ENCODE data around the gene CTU2.

Gene CTU2

DNA sequence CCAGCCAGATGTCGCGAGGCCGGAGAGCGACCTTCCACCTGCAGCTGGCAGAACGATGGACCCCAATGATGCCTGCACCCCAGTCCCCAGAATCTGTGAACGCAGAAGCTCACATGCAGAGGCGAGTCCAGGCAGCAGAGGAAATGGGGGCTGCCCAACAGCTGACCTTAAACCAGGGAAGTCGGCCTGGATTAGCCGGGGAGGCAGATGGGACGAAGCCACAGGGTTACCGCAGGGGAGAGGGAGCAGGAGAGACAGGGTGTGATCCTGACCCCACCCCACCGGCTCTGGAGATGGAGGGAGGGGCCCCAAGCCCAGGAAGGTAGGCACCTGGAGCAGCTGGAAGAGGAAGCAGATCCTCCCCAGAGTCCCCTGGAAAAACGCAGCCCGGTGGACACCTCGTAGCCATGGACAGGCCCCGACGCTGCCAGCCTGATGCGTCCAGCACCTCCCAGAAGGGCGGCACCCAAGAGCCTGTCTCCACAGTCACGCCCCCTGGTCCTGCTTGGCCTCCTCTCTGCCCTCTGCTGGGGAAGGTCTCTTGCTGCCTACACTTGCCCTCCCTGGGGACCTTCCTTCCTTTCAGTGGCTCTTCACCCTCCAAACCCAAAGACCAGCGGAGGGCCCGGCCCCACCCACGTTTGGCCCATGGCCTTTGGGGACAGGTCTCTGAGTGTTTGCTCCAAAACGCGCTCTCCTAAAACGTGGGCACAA, 41.4 kb downstream of the CTU2 start:
- no peak for DNase-seq

DNA sequence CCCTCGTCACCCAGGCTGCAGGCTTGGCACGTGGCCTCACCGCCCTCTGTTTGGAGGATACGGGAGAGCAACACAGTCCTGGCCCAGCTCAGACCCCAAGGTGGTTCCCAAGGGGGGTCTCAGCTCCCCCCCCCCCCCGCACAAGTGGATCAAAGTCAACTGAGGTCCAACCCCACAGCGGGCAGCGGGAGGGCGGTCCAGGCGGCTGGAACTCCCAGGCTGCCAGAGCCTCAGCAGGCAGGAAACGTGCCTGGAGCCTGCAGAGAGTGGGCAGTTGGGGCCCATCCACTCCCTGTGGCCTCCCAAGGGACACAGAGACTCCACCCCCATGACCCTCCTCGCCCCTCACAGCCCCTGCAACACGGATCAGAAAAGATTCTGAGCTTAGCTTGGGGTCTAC, 42.1 kb downstream of the CTU2 start:
- DNase-seq: no peak

DNA sequence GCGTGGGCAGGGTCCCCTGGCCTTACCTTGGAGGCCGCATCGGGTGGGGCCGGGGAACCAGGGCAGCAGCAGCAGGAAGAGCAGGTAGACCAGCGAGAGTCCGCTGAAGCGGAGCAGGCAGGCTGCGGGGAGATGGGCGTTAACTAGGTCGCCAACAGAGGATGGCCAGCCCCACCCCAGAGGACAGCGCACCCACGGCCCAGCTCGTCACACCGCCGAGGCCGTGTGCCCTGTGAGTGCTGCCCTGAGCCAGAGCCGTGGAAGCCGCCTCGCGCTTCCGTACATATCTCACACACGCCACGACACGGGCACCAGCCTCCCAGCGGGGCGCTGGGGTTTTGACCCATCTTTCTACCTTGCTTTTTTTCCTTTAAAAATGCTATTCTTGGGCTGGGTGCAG, 43.1 kb downstream of the CTU2 start:
- DNase-seq: no peak

DNA sequence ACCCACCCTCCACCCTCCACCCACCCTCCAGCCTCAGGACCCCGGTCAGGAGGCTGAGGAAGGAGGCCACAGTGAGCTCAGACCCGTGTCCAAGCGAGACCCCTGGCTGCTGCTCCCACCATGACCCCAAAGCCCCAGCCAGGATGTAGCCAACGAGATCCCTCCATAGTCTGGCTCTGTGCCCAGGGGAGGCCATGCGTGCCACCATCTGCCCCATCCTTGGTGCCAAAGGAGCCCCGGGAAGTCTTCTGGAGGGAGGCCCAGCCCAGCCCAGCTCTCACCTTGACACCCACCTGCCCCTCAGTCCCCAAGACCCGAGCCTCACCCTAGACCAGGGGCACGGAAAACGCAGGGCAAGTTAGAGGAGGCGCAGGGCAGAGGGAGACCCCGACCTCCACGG, 44.6 kb downstream of the CTU2 start:
- no peak for DNase-seq

DNA sequence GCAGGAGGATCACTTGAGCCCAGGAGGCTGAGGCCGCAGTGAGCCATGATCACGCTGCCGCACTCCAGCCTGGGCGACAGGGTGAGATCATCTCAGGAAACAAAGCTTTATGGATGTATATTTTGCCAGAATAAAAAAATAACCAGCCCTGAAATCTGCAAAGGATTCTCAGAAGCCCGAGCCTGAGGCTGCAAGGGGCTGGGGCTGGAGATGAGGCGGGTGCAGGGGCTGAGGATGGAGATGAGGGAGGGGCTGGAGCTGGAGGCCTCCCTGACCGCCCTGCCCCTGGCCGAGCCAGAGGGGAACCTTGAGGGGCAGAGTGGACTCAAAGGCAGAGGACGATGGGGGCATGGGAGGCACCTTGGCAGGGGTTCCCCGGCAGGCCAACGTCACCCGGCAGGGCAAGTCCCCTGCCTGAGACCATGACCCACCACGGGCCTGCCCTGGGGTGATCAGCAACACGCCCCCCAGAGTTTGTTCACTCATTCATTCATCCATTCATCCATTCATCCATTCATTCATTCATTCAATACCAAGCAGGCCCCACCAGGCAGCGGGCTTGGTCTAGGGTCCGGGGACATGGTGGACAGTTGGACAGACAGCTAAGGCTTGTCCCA, 46.2 kb downstream of the CTU2 start:
- DNase-seq: no peak

DNA sequence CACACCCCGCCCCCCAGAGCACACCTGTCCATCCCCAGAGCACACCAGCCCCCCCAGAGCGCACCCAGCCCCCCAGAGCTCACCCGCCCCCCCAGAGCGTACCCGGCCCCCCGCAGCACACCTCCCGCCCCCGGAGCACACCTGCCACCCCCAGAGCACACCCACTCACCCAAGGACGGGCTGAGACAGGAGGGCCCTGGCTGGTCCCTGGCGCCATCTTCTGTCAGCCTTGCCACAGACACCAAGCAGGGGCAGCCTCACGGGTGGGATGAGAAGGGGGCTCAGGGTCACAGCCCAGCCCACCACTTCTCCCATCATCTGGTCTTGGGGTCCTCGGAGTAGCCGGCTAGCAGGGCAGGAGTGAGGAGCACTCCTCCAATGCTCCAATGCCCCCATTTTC, 46.9 kb downstream of the CTU2 start:
- no peak for DNase-seq

DNA sequence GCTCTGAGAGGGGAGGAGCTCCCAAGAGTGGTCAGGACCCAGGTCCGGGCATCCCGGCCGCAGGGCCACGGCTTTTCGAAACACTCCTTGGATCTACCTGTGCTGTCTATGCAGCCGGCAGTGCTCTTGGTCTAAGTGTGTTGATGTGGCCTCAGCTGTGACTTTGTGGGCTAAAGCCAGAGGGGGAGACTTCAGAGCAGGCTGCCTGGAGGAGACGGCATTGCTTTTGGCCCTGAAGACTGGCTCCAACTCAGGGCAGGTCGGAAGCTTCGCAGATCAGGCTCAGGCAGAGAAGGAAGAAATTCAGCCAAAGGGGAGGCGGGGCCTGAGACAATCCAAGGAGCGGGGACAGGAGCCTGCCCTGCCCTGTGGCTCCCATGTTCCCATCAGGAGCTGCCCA, 47.3 kb downstream of the CTU2 start:
- DNase-seq: no peak

DNA sequence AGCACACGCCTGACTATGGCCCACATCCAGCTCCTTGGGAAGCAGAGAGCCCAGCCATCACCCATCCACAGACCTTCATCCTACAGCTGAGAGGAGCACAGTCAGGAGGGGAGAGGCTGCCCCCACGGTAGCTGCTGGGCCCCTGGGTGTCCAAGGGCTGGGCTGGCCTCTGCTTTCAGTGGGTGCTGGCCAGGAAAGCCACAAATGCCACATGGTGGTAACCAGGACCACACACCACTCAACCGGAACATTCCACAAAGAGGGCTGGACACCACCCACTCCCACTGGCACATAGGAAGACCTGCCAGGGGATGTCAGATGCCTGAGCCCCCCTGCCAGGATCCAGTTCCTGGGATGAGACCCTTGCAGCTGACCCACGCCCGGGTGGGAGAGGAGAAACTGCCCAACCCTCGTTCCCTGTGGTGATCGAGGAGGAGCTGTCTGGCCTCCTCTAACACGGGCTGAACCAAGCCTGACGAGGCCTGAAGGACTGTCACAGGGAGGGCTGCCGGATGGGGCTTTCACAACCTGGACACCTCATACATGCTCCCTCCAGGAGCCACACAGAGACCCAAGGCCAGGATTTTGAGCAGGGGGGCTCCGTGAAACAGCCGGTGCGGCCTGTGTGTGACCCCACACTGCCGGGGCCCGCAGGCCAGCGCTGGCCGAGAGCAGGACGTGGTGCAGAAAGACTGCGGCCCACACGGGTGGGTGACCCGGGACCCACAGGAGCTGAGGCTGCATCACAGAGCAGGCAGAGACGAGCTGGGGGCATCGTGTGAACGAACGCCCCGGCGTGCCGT, 48.0 kb downstream of the CTU2 start:
- DNase-seq: no peak

DNA sequence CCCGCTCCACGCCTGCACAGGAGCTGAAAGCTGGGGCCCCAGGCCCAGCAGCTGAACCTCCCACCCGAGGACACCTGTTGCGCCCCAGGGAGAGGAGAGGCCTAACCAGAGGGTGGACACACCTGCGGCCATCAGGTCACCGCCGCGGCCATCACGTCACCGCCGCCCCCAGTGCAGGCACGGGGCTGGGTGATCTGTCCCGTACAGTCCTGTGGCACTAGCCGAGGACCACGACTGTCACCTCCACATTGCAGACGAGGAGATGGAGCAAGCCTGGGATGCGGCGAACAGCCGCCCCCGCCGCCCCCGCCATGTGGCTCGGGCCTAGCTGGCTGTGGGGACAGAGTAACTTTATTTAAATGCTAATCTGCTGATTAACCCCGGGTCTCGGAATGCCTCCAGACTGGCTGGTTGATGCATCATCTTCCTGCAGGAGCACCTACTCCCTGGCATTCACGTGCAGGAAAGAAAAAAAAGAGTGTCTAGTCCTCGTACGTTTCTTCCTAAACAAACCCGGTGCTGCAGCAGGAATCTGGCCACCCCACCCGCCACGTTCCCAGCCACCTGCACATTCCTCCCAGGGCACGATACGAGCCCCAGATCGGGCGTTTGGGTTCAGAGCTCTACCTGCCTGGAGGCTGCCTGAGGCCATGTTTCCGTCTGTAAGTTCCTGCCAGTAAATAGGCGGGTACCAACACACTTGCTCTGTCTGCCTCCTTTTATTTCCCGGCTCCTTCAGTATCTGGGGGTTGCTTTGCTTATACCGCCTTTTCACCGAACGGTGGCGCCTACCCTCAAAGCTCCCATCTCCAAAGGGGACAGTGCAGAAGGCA, 48.8 kb downstream of the CTU2 start:
- no peak for DNase-seq

DNA sequence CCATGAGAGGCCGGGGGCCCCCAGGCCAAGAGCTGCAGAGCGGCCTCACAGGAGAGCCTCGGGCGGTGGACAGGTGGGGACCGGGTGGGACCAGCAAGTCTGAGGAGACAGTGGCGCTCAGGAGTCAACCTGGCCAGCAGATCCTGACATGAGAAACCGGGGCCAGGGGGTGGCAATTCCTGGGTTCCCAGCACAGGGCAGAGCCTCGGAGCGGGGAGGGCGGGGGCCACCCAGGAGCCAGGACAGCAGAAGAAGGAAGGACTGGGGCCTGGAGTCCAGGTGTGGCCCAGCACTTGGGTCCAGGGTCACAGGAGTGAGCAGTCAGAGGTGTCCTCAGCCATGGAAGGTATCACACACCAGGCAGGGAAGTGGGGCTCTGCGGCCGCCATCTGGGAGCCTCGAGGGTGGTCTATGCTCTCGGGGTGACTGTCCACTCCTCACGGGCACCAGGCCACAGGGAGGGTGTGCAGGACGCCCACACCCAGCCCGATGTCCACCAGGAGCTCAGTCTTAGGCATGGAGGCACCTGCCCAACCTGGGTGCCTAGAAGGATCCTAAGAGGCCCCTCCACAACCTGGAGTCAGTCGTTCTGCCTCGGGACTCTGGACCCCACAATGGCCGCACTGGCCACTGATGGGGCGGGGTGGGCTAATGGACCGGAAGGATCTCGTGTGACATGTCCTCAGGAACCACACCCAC, 49.6 kb downstream of the CTU2 start:
- no peak for DNase-seq

DNA sequence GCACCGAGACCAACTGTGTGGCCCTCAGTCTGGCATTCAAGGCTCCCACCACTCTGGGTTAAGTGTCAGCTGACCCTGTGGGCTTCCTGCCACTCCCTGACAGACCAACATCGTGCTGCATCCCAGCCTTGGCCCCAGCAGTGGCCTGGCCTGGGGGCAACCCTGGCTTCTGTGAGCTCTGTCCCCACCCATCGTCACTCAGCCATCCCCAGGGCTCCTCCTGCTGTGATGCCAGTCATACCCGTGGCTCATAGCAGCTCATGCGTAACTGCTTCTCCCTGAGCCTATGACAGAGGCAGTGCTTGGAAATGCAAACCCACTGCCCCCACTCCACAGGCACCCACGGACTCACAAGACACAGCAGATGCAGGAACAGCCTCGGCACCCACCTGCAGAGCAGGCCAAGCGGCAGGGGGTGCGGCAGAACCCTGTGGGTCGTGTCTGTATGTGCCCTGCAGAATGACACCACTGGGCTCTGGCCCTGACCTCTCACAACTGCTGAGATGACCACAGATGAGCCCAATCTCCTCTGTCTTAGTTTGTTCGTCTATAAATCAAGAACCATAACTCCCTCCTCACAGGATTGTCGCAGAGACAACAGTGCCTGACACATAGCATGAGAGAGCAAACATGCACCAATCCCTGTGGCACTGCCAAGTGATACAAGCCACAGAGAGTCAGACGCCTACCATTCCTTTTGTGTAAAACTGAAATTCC, 52.1 kb downstream of the CTU2 start:
- no peak for DNase-seq

DNA sequence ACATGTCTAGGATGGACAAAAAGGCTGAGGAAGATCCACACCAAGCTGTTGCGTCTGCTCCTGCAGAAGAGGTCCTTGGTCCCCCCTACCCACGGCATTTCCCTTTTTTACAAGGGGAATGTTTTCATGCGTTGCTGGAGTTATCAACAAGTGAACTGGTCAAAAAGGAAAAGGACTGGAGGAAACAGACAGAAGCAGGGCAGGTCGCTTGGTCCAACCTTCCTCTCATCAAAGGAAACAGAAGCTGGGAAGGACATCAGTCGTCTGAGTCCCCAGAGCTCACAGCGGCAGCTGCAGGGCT, 52.6 kb downstream of the CTU2 start:
- DNase-seq: no peak

DNA sequence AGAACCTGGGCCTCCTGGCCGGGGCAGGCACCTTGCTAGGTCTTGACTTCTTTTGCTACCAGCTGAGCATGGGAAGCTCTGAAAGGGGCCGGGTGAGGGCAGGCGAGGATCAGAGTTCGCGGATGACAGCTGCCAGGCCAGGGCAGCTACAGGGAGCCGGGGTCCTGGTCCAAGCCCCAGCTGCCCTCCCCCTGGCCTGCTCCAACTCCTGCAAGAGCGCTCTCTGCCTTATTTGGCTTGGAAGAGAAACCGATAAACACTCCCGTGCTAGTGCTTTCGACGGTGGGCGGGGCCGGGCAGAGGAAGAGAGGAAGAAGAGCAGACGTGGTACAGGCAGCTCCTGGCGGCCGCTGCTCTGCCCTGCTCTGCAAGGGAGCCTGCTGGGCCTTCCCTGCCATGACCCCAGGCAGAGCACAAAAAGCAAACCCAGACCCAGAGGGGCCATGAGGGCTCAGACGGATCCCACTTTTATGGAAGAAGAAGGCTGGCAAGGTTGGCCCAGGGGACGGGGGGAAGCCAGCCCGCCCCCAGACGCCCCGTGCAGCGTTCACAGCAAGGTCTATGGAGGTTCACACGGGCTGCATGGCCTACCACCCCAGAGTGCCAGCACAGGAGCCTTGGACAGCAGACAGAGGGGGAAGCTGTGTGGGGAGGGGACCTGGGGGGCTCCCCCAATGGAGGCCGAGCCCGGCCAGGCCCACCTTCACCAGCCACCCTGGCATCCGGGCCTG, 53.1 kb downstream of the CTU2 start:
- no peak for DNase-seq

DNA sequence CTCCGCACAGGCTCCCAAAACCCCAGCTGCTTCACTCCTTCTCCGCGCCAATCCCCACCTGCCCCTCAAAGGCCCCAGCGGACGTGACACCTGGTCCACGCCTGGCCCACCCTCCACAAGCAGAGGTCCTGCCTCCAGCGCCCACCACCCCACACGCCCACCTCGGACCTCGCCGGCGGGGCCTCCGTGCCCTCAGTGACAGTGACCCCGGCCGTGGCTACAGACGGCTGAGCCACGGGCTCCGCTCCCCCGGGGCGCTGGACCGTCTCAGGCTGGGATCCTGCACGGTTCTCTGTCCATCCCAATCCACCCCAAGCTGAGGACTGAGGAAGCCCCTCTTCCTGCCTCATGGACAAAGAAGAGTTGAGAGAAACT, 53.7 kb downstream of the CTU2 start:
- no peak for DNase-seq

DNA sequence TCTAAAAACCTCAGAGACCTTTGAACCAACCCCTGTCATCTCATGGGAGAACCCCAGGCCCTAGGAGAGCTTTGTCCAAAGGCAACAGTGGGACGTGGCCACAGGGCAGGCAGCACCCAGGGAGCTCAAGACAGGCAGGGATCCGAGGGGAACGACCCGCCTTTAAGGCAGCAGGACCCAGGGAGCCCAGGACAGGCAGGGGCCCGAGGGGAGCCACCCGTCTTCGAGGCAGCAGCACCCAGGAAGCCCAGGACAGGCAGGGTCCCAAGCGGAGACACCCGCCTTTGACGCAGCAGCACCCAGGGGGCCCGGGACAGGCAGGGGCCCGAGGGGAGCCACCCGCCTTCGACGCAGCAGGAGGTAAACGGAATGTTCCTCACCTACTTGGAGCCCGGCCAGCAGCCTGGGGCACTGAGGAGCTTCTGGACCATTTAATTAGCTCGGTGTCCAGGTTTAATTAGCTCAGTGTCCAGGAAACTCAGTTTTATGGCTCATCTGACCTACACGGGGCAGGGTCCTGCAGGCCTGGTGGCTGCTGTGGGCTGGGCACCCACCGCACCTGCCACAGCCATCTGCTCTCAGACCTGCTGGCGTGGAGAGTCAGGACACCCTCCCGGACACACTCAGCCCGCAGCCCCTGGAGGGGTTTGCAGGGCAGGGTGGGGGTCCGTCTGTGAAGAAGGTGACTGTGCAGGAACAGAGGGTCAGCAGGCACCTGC, 54.3 kb downstream of the CTU2 start:
- DNase-seq: no peak

DNA sequence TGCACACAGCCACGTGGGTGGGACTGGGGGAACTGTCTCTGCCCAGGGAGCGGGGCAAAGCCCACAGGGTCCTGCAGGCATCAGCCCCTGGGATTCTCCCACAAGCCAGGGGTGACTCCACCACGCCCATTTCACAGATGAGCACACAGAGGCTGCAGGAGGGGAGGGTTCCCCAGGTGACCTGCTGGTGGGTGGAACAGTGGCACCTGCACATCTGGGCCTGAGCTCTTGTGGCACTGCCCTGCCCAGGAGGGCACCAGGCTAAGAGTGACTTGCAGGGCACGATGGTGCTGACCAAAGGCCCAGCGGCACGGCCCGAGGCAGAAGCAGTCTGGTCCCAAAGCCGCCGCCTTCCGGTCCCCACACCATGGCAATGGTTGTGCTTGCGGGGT, 54.8 kb downstream of the CTU2 start:
- DNase-seq: no peak

DNA sequence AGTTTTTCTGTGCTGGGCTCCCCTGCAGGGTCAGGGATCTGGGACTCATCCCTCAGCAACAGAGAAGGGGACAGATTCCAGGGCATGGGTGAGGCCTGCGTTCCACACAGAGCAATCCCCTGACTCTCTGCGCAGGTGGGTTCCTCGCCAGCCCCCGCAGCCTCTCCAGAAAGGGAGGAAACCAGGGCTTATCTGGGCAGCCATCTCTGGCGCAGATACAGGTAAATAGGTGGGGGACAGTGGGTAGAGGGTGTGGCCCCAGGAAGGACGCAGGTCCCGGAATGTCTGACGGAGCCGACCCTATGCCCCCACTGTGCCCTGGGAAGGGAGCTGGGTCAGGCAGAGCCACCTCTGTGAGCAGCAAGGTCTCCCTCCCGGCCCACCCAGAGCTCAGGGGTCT, 55.5 kb downstream of the CTU2 start:
- DNase-seq: no peak

DNA sequence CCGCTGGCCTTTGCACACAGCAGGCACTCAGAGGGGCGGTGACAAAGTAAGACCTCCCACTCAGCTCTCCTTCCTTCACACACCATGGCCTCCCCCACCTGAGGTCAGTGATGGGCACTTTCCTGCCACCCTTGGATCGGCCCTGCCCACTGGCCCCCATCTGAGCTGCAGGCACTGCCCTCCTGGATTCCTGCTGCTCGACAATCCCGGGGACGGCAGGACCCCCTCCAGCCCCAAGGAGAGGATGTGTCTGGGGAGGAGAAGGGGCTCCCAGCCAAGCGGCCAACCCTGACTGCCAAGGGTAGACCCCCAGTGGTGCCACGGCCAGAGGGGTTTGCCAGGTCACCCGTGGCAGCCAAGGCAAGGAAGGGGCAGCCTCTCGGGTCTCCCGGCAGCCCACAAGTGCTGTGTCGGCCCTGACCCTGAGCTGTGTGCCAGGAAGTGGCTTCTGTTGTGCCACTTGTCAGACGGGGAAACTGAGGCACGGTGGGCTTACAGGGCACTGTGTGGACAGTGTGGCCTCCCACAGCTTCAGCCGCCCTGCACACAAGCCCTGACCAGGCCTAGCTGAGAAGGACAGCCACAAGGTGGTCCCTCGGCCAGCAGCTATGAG, 56.1 kb downstream of the CTU2 start:
- no peak for DNase-seq

DNA sequence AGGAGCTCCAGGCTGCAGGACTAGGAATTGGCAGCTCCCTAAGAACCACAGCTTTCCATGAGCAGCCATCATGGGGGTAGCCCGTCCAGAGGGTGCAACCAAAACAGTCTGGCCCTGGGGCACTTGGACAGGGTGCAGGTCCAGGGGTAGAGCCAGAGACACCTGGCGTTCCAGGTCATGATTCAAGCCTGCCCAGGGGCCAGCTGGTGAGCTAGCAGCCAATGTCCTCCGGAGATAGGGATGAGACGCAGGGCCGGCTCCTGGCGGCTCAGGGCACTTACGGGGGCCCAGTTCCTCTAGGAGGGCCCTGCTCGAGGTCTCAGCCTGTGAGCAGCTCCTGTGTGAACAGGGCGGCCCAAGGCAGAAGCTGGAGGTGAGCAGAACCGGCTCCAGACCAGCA, 56.6 kb downstream of the CTU2 start:
- no peak for DNase-seq

DNA sequence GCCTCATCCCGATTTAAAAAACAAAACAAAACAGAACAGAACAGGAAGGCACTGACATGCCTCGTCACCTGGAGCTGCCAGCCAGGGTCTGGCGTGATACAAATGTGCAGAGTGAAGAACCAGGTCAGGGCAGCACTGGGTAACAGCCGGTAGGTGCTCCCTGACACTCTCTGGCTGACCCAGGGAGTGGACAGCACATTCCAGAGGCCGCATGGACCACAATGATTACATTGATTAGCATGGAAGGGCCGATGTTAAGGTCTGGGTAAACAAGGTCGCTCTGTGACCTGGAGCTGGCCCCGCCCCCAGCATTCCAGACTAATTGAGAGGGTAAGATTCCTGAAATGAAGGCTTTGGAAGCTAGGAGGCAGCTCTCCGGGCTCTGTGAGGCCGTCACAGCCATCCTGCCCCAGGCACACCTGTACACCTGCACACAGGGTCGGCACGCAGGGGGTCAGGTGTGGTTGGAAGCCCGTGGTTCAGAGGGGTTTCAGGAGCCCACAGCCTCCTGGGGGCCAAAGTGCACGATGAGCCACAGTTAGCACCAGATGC, 57.3 kb downstream of the CTU2 start:
- no peak for DNase-seq

Measured in midbrain (tissue), 1 donor.